Measurements from ENCODE around the gene SHISA3. TPM values are rescaled to one million over a fixed set of nuclear protein-coding genes. Genes with fewer than 3 reads are reported as not detected.

Gene SHISA3
- total RNA-seq, 1 experiment from 2014 or later: 0.72 TPM

DNA sequence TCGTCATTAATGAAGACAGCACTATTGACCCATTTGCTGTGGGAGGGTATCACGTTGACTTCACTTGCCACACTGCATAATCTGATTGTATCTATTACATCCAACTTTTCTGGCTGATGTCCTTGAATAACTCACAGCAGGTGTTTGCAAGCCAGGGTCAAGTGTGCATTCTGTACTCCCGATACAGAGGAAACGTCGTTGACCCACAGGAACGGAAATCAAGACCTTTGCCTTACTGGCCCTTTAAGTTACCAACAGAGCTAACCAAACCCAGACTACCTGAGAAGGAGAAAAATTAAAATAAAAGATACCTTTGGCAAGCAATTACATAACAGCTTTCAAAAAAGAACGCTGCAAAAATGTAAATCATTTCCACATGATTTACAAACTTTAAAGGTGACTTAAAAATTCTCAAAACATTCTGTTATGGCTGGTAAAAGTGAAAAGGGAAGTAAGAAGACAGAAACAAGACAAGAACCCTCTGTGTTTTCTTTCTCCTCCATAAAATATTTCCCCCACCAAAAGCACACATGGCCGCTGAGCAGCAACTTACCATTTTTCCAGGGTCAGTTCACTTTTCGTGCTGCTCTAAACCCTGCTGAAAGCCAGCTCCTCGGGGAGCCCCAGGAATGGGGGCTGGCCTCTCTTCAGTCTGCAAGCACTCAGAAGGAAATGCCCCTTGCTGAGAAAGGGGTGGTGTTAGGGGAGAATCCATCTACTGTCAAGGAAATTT, 6.5 kb upstream of the SHISA3 start:
- no peak for DNase-seq (ENCODE audit: extremely low read depth, low read depth)

DNA sequence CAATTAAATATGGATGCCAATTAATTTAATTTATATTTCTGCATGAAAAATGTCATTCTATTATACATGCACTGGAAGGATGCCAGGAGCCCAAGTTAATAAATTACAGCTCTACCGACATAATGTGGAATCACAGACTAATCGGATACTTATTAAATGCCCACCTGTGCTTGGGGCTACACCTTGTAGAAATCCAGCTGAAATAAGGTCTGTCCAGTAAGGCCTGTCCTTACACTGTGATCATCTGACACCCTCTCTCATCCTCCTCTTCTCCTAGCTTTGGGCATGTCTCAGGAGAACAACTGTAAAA, 6.0 kb upstream of the SHISA3 start:
- no peak for DNase-seq (ENCODE audit: extremely low read depth, low read depth)

DNA sequence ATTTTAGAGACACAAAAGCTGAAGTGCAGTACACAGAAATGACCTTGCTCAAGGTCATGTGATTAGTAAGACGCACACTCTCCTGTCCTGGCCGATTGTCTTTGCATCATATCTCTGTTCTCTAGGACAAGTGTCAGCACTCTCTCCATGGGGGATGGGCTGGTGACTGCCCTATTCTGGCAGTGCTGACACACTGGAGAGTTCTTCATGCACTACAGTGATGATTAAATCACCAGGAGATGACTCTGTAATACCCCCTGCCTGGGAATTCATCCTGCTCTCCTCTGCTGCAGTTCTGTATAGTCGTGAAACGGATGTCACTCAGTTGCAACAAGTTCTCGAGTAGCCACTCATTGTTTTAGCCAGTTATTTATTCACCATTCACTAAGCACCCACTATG, 5.3 kb upstream of the SHISA3 start:
- DNase-seq (ENCODE audit: extremely low read depth, low read depth): no peak

DNA sequence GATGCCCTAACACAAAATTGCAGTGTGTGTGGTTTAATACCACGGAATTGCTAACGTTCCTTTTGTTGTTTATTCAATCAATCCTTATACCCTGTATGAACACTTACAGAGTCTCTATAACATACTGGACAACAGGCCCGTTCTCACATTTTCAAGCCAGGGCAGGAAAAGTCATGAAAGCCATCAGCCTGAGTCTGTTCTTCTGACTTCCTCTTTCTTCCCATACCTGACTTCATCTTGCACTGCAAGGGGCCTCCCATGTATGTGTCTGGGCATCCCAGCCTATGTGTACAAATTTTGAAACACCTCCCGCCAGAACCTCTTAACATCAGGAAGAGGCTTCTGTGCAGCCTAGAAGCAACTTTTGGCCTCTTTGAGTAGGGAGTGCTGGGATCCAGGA, 4.9 kb upstream of the SHISA3 start:
- DNase-seq (ENCODE audit: extremely low read depth, low read depth): no peak

DNA sequence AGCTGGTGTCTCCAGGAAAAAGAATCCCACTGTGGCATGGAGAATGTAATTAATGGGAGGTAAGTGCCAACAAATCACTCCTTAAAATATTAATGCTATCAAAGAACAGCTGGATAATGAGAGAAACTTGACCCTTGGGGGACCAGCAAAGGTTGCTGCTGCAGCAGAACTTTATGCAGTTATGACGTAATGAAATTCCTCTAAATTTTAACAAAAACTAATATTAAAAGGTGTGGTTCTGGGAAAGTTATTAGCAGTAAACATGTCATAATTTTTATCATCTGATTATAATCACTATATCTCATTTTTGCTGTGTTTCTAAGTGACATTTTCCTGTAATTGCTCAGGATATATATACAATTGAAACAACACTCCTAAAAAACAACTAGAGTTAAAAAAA, 1.7 kb upstream of the SHISA3 start:
- no peak for DNase-seq (ENCODE audit: extremely low read depth, low read depth)

DNA sequence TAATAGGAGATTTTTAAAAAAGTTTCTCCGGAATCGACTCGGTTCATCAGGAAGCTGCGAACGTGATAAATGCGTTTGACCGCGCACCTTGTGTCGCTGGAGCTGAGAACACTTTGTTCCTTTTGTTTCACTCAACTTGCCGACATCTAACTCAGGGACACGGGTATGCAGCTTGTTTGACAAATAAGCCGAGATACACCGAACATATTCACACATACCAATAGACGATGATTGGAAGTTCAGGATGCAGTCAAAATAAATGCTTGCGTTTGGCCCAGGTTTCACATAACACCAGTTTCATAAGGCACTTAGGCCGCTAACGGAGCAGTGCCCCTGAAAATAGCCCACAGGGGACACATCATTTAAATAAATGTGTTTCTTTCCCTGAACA, 932 bp upstream of the SHISA3 start:
- no peak for DNase-seq (ENCODE audit: extremely low read depth, low read depth)

DNA sequence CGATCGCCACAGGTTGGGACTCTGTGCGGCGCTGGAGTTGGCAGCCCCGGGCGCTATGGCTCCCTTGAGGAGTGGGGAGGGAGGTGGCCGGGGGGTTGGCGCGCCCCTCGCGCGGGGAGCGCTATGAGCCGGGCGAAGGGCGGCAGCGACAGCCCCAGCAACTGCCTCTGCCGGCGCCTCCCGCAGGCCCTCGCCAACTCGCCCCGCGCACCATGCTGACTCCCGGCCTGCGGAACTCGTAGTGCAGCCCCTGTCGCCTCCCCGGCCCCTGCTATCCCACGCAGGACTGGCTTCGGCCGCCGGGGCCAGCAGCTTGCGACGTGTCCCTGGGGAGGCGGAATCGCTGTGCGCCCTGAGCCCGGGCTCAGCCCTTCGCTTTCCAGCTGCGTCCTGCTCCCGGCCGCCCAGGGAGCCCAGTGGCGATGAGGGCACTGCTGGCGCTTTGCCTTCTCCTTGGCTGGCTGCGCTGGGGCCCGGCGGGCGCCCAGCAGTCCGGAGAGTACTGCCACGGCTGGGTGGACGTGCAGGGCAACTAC, 415 bp downstream of the SHISA3 start:
- no peak for DNase-seq (ENCODE audit: extremely low read depth, low read depth)

DNA sequence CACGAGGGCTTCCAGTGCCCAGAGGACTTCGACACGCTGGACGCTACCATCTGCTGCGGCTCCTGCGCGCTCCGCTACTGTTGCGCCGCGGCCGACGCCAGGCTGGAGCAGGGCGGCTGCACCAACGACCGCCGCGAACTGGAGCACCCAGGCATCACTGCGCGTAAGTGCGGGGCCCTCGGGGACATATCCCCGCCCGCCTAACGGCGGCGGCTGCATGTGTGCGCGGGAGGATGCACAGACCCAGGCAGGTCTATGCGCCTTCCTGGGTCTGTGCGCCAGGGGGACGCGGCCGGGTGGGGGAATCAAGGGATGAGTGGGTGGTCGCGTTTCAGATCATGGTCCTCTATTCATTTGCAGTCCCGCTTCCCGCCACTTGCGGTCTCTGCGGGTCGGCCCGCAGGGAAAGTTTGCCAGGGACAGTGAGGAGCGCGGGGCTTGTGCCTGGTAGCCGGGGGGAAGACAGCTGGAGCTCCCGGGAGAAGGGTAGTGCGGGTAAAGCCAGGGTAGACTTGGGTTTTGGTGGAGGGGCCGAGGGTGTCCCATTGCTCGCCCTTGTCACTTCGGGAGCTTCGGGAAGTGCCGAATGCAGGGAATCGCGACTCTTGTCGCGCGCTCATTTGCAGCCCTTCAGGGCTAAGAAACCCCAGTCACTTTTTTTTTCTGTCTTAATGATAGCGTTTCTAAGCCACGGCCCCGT, 1.0 kb downstream of the SHISA3 start:
- no peak for DNase-seq (ENCODE audit: extremely low read depth, low read depth)

DNA sequence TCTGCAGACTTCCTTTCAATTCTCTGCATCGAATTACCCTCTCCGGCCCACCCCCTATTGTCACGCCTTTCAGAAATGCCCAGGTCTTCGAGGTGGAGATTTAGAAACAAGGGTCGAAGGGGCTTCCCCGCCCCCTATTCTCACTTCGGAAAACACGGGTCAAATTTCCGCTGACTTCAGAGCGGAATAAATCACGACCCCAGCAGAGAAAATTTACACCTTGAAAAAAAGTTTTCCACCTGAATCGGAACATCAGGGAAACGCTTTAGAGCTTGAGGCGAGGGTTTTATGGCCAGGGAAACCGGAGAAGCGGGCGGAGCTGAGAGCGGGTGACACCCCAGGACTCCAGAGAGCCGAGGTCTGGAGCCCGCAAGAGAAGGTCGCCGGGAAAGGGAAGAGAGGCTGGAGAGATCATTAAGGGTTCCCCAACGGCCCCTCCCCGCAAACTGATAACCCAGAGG, 1.6 kb downstream of the SHISA3 start:
- DNase-seq (ENCODE audit: extremely low read depth, low read depth): no peak

DNA sequence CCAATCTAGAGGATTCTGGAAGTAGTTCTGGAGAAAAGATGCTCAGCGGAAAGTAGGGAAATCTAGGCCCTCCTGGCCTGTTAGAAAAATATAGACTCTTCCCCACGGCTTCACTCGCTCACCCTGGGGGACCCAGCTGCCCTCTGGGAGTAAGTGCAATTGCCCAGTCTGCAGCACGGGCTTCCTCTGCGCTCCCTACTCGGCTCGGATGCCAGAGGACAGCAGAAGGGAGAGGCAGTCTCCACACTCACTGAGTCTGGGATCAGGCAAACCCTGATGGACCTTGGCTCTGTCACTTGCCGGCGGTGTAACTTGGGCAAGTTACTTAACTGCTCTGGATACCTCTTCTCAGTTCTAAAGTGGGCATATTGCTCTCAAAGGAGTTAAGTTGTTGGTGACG, 2.1 kb downstream of the SHISA3 start:
- DNase-seq (ENCODE audit: extremely low read depth, low read depth): no peak

DNA sequence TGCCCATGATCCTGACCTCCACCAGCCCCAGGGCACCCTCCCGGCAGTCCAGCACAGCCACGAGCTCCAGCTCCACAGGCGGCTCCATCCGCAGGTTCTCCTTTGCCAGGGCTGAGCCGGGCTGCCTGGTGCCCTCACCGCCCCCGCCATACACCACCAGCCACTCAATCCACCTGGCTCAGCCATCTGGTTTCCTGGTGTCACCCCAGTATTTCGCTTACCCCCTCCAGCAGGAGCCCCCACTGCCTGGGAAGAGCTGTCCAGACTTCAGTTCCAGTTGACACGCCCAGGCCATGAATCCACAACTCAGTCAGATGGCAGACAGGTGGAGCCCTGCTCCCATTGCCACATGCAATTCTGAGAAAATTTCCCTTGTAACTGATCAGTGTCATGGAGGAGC, 3.9 kb downstream of the SHISA3 start:
- DNase-seq (ENCODE audit: extremely low read depth, low read depth): no peak

DNA sequence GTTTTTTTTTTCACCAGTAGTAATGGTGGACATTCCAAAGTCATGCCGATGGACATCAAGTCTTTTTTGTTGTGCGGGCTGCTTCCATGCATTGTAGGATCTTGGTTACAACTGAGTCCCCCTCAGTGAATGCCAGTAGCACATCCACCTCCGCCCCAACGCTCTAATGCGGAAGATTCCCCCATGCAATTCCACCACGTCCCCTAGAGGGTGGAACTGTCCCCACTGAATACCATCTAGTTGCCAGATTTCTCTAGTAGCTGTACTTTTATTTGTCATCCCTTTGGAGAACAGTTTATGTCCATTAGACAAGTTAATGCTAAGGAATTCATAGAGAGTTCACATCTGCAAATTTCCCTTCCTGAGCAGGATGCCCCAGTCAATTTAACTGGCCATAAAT, 6.7 kb downstream of the SHISA3 start:
- no peak for DNase-seq (ENCODE audit: extremely low read depth, low read depth)

DNA sequence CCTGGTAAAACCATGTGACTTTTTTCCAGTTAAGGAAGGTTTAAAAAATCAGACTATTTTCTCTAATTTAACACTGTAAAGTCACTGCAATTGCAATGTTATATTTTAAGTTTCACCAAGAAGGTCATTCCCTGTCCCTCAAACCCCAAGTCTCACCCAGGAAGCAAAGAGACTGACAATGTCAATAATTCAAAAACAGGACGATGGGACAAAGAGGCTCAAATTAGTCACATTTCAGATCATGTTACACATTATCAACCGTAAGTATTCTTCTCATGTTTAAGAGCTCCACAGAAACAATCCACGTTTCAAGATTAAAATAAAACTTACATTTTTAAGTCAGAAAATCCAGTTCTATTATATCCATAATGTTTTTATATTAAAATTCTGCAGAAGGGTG, 13.2 kb downstream of the SHISA3 start:
- no peak for DNase-seq (ENCODE audit: extremely low read depth, low read depth)

DNA sequence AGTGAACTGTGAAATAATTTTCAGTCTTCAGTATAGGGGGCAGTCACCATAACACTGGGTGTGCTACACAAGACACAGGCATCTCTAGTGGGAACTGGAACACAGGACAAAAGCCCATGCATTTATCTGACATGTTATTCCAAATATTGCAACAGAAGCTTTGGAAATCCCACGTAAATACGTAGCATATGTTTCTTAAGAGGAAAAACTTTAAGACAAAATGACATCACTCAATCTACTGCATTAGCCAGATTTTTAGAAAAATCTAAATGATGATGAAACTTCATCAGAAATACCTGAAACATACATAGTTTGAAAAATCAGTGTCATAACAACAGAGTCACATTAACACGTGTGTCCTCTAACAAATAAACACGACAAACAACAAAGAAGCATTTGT, 14.5 kb downstream of the SHISA3 start:
- DNase-seq (ENCODE audit: extremely low read depth, low read depth): no peak

DNA sequence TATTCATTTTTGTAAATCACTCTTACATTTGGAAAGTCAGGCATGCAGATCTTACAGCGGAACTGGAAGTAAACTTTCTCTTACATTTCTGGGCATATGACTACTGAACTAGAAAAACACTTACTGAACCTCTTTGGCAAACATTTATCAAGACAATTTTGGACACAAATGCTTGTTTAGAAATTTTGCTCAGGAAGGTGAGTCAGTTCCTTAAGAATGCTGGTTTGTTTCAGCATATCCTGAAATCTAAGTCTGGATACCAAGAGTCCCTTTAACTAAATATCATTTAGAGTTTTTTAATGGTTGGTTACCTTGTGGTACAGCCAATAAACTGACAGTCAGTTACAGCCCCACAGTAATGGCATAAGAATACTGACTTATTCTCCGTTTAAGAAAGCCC, 15.0 kb downstream of the SHISA3 start:
- DNase-seq (ENCODE audit: extremely low read depth, low read depth): no peak

DNA sequence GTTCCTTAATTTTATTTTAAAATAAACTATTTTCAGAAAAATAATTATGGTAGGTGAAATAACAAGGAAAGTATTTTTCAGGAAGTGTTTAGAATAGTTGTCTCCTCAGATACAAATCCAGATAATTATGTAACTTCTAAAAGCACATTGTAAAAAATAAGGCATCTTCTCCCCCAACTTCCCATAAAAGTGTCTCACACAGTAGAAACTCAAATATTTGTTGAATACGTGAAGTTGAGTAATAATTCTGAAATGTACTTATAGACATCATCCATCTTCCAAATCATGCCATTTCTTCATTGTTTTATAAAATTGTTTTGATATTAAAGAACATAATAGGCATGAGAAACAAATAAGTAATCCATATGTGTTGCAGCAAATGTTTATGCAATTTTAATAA, 18.0 kb downstream of the SHISA3 start:
- no peak for DNase-seq (ENCODE audit: extremely low read depth, low read depth)

DNA sequence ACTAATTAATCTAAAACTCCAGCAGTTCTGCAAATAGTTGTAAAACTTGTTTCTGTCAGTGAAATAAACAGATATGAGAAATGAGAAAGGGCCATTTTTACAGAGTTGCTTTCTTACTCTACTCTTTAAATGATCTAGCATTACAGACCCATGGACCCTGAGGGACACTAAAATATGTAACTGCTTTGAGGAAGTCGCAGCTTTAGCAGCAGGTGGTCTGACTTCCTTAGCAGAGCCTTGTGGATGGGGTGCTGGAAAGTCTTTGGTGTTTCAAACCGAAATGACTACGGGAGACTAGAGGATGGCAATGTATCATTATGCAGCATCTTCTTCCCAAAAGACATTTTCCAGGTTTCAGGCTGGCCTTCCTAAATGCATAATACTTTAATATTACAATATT, 18.7 kb downstream of the SHISA3 start:
- DNase-seq (ENCODE audit: extremely low read depth, low read depth): no peak

DNA sequence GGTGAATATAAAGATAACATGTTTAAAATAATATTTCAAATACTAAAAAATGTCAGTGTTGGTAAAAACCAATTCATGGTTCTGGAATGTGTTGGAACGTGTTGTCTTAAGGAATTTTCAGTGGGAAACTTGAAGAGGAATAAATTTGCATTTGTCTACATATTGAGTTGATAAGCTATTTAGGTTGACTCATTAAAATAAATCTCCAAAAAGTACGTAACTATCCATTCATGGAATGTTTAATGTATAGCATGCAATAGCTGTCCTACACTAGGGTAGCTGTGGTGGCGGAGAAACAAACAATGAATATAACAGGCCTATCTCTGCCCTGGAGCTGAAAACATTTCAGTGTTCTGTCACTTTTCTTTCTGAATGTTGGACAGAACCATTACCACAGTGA, 20.3 kb downstream of the SHISA3 start:
- no peak for DNase-seq (ENCODE audit: extremely low read depth, low read depth)

DNA sequence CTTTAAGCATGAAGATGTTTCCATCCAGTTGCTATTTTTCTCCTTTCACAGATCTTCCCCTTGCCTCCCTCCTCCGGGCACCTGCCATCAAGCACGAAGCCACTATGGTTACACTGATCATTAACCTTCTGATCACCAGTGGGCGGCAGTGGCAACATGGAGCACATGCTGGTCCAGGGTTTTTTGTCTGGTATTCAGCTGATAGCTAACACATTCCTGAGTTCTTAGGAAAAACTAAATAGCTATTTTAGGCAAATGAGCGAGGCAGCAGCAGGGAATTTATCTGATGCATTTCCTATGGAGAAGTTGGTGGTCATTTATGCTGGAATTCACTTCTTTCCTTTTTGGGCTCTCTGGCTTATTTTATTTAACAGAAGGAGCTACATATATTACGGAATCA, 22.9 kb downstream of the SHISA3 start:
- no peak for DNase-seq (ENCODE audit: extremely low read depth, low read depth)

DNA sequence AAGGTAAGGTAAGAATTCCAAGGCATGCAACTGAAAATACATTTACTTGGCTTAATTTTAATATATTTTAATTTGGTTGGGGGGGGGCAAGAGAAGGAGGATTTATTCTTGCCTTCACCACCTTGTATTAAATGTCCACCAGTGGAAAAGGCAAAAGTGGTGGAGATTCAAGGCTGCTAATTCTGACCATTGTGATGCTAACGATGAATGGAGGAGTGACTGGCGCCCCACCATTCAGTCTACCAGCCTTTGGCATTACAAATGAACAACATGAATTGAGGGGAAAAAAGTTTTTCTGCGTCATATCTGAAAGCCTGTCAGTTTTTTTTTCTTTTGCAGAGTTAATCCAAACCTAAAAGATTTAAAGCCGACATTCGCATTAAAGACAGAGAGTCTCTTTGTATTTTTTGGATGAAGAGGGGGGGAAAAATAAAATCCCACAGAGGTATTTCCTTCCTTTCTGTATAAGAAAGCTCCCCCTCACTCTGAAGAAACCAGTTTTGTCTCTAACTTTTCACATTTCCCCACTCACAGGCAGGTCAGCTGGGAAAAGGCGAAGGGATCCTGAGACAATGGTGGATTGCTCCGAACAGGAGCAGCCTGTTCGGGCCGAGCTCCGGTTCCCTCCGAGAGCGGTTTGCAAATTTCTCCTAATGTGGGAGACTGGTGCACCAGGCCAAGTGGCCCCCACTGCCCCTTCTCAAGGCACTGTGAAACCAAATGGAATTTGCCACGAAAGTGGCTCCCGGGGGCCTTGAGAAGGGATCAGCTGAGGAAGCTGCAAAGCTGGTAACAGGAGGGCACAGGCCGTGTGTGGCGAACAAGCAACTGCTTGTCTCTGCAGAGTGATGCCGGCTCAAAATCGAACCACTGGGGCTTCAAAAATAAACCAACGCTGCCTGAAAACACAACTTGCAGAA, 28.1 kb downstream of the SHISA3 start:
- DNase-seq (ENCODE audit: extremely low read depth, low read depth): no peak

DNA sequence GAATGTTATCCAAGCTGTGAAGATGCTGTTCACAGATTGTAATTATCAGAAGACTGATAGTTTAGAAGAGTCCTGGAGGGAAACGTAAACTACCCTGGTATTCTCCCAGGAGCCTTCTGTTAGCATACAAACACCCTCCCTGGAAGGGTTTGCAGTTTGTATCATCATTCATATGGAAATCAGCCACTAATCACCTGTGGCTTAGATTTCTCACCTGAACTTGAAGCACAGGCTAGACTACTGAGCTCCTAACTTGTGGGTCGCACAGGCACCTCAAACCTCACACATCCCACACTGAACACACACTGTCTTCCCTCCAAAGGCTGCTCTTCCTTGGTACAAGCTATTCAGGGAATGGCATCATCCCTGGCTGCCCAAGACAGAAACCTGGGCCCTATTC, 30.7 kb downstream of the SHISA3 start:
- DNase-seq (ENCODE audit: extremely low read depth, low read depth): no peak
